ENCODE measurements around the gene GLB1L.
A peak's percentile ranks its signal among the peaks of the same experiment; 100 is the strongest.

GLB1L gene

DNA sequence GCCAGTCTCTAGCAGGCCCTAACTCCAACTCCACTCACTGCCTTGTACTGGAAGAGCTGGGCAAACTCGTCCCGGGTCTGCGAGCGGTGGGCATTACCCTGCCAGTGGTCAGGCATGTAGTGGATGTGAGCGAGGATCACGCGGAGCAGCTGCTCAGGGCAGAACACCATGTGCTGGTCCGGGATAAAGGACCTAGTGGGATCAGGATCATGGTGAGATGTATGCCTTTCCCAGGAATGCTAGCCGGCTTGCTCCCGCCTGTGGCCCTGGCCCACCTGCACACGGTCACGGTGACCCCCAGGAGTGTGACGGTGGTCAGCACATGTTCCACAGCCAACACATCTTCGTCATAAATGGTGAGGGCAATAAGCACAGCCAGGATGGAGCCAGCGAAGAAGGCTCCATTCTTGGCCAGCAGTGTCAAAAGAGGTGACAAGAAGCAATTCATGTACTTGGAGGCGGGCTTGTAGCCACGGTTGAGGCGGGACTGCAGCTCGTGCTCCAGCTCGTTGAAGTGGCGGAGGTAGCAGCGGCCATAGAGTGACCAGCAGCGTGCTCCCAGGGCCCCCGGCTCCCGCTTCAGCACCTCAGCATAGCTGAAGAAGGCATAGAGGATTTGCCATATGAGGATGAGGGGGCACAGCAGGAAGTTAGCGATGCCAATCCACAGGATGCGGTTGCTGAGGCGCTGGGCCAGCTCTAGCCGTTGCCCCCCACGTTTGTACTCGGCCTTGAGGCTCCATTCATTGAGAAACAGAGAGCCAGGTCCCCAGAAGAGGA is 21.2 kb downstream of the GLB1L start:
- DNase-seq (ENCODE audit: low read depth in 2 of 2), result no peak

DNA sequence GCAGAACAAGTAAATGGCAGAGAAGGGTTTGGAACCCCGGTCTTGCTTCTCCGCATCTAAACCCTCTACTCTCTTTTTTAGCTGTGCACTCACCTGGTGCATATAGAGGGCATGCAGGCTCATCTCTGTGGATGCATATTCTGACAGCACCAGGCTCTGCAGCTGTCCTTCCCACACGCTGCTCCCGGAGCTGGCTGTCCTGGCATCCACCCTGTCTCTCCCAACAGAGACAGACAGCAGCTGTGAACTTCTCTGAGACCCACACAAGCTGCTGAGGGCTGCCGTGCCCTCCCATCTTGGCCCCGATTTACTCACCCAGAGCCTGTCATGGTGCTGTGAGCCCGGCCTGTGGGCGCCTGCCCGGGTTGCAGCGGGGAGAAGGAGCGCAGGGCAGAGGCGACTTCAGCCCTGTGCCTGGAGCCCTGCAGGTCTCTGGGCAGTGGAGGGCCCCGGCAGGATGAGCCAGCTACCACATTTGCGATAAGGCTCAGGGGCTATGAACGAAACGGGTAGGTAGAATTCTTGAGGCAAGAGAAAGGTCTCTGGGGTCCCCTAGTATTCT is 23.2 kb downstream of the GLB1L start:
- no peak for DNase-seq (ENCODE audit: low read depth in 2 of 2)

DNA sequence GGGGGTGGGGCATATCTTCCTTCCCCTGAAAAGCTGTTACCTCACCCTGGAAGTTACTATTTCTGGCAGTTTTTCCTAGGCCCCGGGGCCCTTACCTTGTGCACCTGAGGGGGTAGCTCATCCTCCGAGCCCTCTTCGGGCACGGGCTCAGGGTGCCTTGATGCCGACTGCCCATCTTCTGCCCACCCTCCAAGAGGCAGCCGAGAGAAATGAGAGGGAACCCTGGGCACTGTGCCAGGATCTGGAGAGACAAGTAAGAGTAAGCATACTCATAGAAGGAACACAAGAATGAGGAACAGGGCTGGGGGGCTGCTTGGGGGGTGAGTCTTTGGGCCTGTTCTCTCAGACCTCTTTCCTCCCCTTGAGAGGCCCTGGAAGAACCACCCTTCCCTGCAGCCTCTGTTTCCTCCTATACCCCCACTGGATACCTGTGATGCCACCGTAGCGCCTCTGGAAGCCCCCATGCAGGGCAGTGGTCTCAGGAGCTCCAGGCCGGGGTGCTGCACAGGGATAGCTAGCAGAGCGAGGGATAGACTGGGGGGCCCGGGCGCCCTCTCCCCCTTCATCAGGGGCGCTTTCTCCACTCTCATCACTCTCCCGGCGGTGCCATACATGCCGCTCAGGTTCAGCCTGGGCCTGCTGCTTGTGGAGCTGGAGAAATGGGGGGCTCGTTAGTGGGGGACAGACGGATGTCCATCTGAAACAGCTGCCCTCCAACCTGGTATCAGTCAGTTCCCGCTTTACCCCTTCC is 24.4 kb downstream of the GLB1L start:
- DNase-seq (ENCODE audit: low read depth in 2 of 2), result no peak

DNA sequence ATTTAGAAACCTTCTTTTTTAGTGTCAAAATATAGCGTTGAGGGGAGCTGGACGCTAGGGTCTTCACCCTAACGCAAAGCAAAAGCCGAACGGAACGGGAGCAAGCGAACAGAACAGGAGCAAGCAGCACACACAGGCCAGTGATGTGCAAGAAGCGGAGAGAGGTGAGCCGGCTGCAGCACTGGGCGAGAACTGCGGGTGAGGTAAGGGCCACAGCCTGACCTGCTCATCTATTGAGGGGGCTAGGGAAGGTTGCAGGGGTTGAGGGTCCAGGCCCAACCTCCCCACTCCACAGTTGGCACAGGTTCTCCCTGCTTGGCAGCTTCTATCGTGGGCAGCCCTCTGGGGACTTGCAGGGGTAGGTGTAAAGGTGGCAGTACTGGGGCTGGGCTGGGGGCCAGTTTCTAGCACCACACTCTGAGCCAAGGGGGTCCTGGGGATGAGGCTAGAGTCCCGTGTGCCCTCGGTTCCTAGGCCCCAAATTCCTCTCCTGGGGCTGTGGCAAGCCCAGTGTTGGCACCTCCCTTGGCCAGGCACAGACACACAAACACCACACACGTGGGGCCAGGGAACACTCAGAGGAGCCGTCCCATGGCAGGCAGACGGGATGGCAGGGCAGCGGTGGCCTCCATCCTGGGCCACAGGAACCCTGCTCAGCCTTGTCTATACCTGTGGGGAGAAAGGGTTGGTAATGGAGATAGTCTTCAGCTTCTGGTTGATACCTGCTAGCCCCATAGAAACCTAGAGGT is 25.3 kb downstream of the GLB1L start:
- no peak for DNase-seq (ENCODE audit: low read depth in 2 of 2)

DNA sequence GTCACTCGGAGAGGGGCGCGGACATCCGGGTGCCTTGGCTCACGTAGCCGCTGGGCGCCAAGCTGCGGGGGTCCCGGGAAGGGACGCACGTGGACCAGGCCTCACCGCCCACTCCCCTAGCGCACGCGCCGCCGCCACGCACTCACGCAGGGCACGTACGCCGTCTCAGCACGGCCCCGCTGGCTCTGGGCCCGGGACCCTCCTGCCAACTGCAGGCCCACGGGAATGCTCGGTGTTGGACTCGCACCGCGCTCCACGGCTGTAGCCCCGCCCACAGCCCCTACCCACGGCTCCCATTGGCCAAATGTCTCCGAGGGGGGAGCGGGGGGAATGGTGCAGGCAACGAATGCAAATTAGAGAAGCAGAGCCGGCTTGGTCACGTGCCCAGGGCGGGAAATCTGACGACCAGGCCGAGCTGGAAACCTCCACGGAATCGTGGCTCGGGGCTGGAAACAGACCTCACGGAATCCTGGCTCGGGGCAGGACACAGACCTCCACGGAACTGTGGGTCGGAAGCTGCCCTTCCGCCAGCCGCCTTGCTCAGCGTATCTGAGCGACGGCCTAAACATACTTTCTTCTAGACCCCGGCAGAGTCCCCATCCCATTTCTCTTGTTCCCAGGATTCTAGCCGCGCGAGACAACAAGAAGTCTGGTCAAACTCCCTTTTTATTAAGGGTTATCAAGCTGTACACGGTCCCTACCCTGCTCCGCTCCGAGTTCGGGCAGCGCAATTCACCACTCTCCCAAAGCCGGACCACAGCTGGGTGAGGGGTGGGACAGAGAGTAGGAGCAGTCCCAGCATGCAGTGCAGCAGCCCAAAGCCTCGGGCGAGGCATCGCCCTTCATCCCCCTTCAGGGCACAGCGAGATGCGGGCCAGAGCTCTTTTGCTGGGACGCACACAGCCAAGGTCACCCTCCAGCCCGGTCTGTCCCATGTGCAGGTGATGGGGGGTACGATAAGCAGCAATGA is 26.2 kb downstream of the GLB1L start, which contains the start of gene ABCB6:
Gene ABCB6, minus strand, starts transcription at position 227 of the 970 bp plus-strand sequence. CDS start 285 bp downstream, outside the sequence.
- DNase-seq (ENCODE audit: low read depth in 2 of 2), result peak; percentile 73 to 81

DNA sequence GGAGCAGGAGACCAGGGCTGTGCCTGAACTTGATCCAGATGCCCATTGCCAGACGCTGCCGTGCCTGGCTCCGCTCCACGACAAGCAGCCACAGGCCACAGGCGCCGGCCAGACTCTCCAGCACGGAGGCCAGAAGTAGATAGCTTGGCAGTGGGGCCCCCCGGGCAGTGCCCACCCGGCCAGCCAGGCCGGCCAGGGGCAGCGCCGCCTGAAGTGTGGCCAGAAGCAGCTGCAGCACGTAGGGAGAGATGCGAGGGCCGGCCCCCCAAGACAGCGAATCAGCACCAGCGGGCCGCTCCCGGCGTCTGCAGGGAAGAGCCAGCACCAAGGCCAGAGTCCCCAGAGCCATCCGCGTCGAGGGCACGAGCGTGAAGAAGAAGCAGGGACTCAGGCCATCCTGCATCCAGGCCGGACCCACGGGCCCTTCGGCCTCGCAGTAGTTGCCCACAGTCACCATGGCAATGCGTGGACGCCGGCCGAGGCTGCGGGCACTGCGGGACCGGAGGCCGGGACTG is 27.0 kb downstream of the GLB1L start:
- no peak for DNase-seq (ENCODE audit: low read depth in 2 of 2)

DNA sequence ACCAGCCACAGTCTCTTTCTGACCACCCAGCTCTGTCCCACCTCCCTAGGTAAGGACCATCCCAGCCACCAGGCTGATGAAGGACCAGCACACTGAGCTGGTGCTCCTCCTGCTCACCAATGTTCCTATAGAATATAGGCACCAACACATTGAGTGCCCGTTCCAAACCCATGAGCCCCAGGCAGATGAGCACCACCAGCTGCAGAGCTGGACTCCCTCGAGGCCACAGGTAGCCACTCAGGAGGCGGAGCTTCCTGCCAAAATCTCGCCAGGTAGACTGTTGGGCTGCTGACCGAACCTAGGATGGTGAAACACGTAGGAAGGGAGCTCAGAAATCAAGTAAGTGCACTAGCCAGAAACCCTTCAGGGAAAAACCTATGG is 28.7 kb downstream of the GLB1L start:
- DNase-seq (ENCODE audit: low read depth in 2 of 2), result no peak

DNA sequence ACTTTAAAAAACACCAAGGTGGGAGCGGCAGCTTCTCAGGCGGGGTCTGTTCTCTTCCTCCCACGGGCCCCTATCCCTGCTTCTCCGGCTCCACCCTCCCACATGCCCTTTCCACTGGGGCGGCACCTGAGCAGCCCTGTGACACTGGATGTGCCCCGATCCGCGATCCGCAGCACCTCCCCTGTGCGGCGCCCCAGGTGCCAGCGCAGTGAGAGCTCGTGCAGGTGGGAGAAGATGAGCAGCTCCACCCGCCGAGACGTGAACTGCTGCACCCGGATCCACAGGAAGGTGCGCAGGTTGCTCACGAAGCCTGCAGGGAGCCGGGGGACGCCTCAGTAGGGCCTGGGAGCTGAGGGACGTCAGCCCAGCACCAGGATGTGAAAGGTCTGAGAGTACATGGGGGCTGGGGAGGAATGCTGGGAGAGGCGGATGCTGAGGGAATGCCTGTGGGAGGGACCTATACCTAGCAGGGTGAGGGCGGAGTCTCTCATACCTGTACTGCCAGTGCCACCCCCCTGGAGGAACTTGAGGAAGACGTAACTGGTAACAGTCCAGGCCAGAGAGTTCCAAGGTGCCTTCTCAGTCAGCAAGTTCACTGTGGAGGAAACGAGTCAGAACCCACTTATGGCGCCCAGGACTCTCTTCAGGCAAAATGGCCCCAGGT is 29.2 kb downstream of the GLB1L start:
- DNase-seq (ENCODE audit: low read depth in 2 of 2), result no peak

DNA sequence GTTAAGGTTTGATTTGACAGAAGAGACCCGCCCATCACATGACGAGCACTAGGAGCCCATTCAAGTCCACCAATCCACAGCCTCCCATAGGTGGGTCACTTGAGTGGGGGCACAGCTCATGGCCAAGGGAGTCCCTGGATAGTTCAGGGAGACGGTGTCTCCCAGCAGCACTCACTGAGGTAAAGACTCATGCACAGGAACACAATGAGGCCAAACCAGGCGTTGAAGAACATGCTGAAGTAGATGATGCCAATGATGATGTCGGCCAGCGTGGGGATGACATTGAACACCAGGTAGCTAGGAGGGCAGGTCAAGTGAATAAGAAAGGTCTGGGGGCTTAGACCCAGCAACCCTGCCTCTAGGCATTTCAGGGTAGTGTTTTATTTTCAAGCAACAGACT is 30.5 kb downstream of the GLB1L start:
- no peak for DNase-seq (ENCODE audit: low read depth in 2 of 2)

DNA sequence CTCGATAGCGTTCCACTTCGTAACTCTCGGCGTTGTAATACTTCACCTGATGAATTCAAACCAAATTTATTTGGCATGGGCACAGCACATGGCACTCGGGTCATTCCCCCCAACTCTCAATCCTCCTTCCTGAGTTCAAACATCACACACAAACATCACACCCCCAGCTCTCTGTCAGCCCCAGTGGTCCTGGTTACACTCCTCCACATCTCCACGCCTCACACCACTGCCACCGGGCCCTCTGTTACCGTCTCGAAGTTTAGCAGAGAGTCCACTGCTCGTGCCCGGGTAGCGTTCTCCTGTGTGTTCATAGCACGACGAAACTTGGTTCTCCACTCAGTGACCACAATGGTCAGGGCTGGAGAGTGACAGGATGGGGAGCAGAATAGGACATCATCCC is 31.1 kb downstream of the GLB1L start:
- DNase-seq (ENCODE audit: low read depth in 2 of 2), result no peak

DNA sequence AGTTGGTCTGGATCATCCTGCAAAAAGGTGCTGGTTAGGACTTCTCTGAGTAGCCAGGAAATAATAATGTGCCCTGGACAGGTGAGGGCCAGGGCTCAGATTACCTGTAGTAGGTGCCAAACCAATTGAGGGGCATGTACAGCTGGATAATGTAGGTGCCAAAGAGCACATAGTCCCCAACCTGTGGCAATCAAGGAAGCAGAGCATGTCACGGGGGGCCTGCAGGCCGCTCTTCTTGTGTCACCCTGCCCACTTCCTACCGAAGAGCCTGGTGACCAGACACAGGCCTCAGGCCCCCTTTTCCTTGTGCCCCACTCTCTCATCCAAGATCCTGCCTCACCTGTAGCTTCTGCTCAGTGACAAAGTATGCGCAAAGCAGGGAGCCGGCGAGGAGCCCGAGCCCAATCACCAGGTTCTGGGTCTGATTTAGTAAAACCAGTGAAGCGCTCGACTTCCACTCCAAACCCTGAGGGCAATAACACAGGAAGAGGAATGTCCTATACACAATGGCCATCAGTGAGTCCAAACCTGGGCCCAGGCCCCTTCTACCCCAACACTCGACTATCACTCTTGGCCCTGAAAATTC is 31.7 kb downstream of the GLB1L start:
- DNase-seq (ENCODE audit: low read depth in 2 of 2), result no peak

DNA sequence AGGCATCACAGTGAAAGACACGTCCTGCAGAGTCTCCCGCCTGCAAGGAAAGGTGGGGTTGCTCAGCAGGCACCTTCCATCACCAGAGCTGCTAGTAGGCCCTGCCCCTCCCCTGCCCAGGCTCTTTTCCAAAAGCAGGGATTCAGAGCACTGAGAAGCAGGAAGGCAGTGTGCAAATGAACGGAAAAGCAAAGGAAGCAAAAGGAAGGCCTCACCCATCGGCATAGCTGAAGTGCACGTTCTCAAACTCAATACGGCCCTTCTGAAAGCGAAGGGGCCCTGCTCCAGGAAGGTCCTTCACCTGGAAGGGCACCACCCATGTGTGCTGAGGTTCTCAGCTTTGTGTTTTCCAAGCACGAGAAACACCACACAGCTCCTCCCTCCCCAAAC is 32.2 kb downstream of the GLB1L start:
- DNase-seq (ENCODE audit: low read depth in 2 of 2), result no peak

DNA sequence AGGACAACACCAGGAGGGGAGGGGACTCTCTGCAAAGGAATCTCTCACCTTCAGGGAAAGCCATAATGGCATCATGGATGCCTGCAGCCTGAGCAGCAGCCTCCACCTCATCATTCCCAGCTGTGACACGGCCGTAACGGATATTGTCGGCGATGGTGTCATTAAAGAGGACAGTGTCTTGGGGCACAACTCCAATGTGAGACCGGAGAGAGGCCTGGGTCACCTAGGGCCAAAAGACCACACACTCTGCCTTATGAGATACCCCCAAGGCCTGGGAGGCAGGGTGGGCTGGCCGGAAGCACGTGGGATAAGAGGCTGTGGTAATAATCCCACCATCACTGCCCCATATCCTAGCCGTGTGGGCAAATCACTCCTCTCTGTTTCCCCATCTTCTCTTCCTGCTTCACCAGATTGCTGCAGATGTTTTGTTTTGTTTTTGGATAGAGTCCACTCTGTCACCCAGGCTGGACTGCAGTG is 34.3 kb downstream of the GLB1L start:
- DNase-seq (ENCODE audit: low read depth in 2 of 2), result no peak

DNA sequence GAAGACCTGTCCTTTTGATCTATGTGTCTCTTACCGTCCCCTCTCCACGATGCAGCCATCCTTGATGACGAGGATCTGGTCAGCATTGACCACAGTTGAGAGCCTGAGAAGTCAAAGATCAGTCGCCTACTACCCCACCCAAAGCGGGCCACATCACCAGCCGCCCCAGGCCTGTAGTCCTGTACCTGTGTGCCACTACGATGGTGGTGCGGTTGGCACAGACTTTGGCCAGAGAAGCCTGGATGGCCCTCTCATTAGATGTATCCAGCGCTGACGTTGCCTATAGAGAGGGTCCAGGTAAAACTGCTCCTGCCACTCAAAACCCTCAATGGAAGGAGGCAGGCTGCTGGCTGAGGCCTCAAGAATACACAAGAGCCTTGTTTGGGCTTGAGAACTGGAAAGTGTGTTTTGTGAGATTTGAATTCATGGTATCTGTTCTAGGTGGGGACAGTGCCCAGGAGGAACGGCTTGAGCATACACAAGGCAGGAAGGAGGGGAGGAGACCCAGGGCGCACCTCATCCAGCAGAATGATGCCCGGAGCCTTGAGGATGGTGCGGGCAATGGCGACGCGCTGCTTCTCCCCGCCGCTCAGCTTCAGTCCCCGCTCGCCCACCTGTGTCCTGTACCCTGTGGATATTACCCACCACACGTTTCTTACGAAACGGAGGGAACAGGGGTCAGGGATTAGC is 34.9 kb downstream of the GLB1L start:
- DNase-seq (ENCODE audit: low read depth in 2 of 2), result no peak

DNA sequence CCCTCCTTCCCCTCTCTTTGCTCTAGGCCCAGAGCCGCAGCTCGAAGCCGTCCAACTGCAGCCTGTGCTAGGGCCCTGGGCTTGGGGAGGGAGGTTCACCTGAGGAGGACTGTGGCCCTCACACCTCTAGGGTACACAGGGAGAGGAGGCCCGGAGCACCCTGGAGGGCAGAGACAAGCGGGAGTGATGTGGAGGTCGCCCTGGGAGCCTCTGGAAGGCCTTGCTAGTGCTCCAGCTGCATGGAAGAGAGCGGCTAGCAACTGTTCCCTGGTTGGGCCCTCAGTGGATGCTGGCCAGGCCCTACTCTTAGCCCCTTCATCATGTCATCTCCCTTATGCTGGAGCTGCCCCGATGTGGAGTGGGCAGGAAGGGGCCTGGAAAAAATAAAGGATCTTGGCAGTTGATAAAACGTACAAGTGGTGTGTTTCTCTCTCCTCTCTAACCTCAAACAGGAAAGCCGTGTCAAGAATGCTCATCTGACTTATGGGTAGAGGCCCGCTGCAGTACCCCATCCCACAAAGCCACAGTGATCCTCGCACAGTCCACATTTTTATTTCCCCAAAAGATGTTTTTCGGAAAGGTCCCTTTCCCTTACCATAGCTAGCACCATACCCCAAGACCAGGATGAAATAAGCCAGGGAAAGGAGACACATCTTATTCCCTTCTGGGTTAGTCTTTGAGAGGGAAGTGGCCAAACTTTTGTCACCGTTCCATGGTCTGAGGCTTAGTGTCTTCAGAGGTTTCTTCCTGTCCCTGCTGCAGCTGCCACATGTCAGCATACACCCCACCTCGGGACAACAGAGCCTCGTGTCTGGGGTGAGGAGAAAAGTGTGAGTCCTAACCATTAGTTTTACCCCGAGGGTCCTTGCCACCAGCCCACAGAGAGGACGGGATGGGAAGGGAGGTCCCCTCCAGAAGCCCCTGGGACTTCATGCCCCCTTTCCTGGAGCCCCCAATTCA is 35.7 kb downstream of the GLB1L start:
- no peak for DNase-seq (ENCODE audit: low read depth in 2 of 2)

DNA sequence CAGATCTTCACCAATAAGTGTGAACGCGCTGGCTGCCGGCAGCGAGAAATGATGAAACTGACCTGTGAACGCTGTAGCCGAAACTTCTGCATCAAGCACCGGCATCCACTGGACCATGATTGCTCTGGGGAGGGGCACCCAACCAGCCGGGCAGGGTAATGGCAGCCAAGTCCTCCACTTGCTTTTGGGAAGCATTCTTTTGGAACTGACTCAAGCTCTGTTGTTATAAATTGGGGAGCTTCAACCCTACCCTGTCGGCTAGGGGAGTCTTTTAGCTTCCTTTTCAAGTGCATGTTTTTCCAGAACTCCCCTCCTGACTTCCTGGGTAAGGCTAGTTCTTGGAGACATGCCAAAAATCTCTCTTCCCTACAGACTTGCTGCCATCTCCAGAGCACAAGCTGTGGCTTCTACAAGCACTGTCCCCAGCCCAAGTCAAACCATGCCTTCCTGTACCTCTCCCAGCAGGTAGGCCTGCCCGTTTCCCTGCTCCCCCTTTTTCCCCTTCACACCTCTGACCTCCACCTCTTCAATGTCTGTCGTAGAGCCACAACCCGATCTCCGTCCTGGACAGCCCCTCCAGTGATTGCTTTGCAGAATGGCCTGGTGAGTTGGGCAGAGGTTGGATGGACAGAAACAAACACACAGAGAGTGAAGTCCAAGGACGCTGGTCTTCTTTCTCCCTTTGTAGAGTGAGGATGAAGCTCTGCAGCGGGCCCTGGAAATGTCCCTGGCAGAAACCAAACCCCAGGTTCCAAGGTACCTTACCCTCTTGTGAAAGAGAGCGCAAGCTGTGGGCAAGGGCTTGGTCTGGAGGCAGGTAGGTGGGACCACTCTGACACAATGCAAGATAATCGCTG is 37.1 kb downstream of the GLB1L start:
- no peak for DNase-seq (ENCODE audit: low read depth in 2 of 2)

Data from activated CD8-positive, alpha-beta memory T cell treated with anti-CD3 and anti-CD28 coated beads for 4 hours (primary cell).